Natural killer cell (primary cell): ENCODE measurements around the gene VEZF1. TPM values are rescaled to one million over a fixed set of nuclear protein-coding genes. Genes with fewer than 3 reads are reported as not detected.
A peak's percentile ranks its signal among the peaks of the same experiment; 100 is the strongest.

ENCODE experiments used
- ATAC-seq, 3 donors: fragments of 150-1000 bp in 2 of 3; fragments of 200-7000 bp in 1 of 3; cut with Tn5 transposase; 1 replicate in 1 of 3; 2 replicates in 2 of 3; pipeline ENCODE4 v1.10.0; 2021; ENCODE audit warnings: mild to moderate bottlenecking in 2 of 3, moderate library complexity in 2 of 3
- DNase-seq, 2 donors: peaks; one replicate each; pipeline versions ENCODE4 v3.0.0 to v3.0.0-alpha.2; 2013 to 2021; ENCODE audit warnings: mixed read lengths in 1 of 2
- H3K27ac ChIP-seq: one replicate; pipeline ENCODE4 v1.5.1; 2013; ENCODE audit warnings: mild to moderate bottlenecking, low read length
- H3K27me3 ChIP-seq: one replicate; pipeline ENCODE4 v1.6.1; 2013; ENCODE audit warnings: low read length; ENCODE audit not compliant: control insufficient read depth, insufficient read depth
- H3K36me3 ChIP-seq: one replicate; pipeline ENCODE4 v1.6.1; 2013; ENCODE audit warnings: low read length; ENCODE audit not compliant: control insufficient read depth, insufficient read depth
- H3K4me1 ChIP-seq: one replicate; pipeline ENCODE4 v1.6.1; 2013; ENCODE audit warnings: low read length; ENCODE audit not compliant: control insufficient read depth, insufficient read depth
- H3K4me3 ChIP-seq: one replicate; pipeline ENCODE4 v1.5.1; 2013; ENCODE audit warnings: low read length
- H3K9me3 ChIP-seq: one replicate; pipeline ENCODE4 v1.6.1; 2013; ENCODE audit warnings: low read length; ENCODE audit not compliant: control insufficient read depth, insufficient read depth
- H3K27ac Mint-ChIP-seq, 2 donors: one replicate each; pipeline ENCODE4 v1.8.0; 2022; ENCODE audit warnings: mild to moderate bottlenecking in 2 of 2, mixed read lengths in 2 of 2, moderate library complexity in 1 of 2
- H3K27me3 Mint-ChIP-seq, 2 donors: one replicate each; pipeline ENCODE4 v1.8.0; 2022; ENCODE audit warnings: low read depth in 2 of 2, mixed read lengths in 2 of 2
- H3K36me3 Mint-ChIP-seq: one replicate; pipeline ENCODE4 v1.8.0; 2022; ENCODE audit warnings: mixed read lengths
- H3K4me1 Mint-ChIP-seq, 2 donors: one replicate each; pipeline ENCODE4 v1.8.0; 2022; ENCODE audit warnings: mixed read lengths in 2 of 2
- H3K4me3 Mint-ChIP-seq: one replicate; pipeline ENCODE4 v1.8.0; 2022; ENCODE audit warnings: mild to moderate bottlenecking, moderate library complexity, mixed read lengths
- H3K9me3 Mint-ChIP-seq, 2 donors: one replicate each; pipeline ENCODE4 v1.8.0; 2022; ENCODE audit warnings: mixed read lengths in 2 of 2
- WGBS: methylation state at CpG from one replicate; pipeline ENCODE4 v1.1.7; 2013; ENCODE audit warnings: missing lambda C conversion rate; ENCODE audit not compliant: insufficient coverage; 5-methylcytosine and 5-hydroxymethylcytosine counted together
- intact Hi-C: fragments of 100-400 bp; cut with micrococcal nuclease; formaldehyde crosslinking; loops from one replicate; pipeline ENCODE4 v1.14.2; 2022
- total RNA-seq, 4 donors: library from RNA; stranded (reverse); fragments of 120-200 nt in 1 of 4; gene quantifications; one replicate each; pipeline versions ENCODE4 v1.2.3 to v1.2.4, GENCODE V29; 2013 to 2022
- TF ChIP-seq, protein P1 (sequence below): fragments of 200-600 bp; IDR thresholded peaks from one replicate; pipeline ENCODE4 v1.8.0; 2022; ENCODE audit warnings: antibody characterized with exemption

VEZF1 gene
- total RNA-seq, 3 donors from 2014 or later (not counting 1 experiment from before 2014, with no cell fraction given): 49.8 to 64.6 (median 63.4) TPM

DNA sequence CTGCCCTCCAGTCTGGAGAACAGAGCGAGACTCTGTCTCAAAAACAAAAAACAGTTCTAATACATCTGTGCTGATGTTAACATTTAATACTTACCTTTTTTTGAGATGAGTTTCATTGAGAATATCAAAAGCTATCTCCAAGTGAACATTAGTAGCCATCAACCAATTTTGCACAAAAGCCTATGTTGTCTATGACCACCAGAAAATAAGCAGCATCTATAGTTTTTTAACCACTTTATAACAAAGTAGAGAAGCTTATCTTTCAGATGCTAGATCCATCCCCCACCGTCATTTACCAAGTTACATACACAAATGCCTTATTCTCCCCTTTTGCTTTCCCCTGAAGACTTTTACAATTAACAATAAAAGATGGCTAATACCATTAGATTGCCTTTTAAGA lies 14.9 kb upstream of the VEZF1 start:
- Histone ChIP-seq H3K27ac (no peak overlapping the region), H3K9me3 (no peaks in the 10 kb centered on the region), H3K36me3 (peaks cover 58% of the 10 kb centered on the region), H3K4me1 (peaks cover 12% of the 10 kb centered on the region), H3K27me3 (no peaks in the 10 kb centered on the region), H3K4me3 (no peak overlapping the region)
- Mint-ChIP-seq H3K9me3 (no peaks in the 10 kb centered on the region), H3K27ac (peak overlapping the region; percentile 25 to 39), H3K36me3 (peaks cover 16% of the 10 kb centered on the region), H3K4me1 (peaks cover 49 to 50% of the 10 kb centered on the region in 2 donors), H3K4me3 (no peak overlapping the region), H3K27me3 (no peaks in the 10 kb centered on the region)
- DNase-seq: no peak
- WGBS: 100% methylated on average over 2 of the region's 2 CpGs
- intact Hi-C loops: loop anchor here (10.0 kb wide), 1 partner anchor 512 kb away; the partner anchor contains the start of gene MTMR4
- ATAC-seq: no peak
- TF ChIP-seq, protein P1, sequence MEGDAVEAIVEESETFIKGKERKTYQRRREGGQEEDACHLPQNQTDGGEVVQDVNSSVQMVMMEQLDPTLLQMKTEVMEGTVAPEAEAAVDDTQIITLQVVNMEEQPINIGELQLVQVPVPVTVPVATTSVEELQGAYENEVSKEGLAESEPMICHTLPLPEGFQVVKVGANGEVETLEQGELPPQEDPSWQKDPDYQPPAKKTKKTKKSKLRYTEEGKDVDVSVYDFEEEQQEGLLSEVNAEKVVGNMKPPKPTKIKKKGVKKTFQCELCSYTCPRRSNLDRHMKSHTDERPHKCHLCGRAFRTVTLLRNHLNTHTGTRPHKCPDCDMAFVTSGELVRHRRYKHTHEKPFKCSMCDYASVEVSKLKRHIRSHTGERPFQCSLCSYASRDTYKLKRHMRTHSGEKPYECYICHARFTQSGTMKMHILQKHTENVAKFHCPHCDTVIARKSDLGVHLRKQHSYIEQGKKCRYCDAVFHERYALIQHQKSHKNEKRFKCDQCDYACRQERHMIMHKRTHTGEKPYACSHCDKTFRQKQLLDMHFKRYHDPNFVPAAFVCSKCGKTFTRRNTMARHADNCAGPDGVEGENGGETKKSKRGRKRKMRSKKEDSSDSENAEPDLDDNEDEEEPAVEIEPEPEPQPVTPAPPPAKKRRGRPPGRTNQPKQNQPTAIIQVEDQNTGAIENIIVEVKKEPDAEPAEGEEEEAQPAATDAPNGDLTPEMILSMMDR: no peak

DNA sequence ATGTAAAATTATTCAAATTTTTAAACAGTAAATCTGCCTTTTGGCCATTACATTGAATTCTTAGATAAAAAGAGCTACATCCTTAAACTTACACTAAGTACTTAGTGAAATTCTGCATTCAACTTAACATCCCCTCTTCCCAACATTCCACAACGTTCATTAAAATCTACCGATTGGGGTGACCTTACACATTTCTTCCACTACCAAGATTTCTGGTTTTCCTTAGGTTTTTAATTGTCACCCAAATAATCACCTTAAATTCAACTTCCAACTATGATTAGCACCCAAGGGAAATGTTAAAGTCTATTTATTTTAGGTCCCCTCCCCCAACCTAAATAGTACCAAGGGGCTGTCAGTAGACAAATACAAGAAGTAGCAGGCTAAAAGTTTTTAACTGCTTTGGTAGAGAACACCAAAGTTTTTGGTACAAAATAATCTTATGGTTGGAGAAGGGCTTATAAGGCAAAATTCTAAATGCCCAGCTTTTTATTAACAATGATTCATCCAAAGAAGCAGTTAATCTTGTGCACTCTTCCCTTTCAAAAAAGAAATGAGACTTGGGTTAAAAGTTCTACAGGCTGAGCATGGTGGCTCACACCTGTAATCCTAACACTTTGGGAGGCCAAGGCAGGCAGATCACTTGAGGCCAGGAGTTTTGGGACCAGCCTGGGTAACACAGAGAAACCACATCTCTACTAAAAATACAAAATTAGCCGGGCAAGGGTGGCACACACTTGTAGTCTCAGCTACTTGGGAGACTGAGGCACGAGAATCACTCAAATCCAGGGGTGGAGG lies 14.3 kb upstream of the VEZF1 start:
- TF ChIP-seq, protein P1: no peak
- no peaks in the 10 kb centered on the region for H3K27me3 Mint-ChIP-seq
- Histone ChIP-seq H3K27me3 (no peaks in the 10 kb centered on the region), H3K9me3 (no peaks in the 10 kb centered on the region), H3K36me3 (peaks cover 61% of the 10 kb centered on the region), H3K27ac (no peak overlapping the region), H3K4me3 (no peak overlapping the region), H3K4me1 (peaks cover 9% of the 10 kb centered on the region)
- no peaks in the 10 kb centered on the region for H3K9me3 Mint-ChIP-seq
- intact Hi-C loops: loop anchor here (10.0 kb wide), 1 partner anchor 512 kb away; the partner anchor contains the start of gene MTMR4
- H3K4me3 Mint-ChIP-seq: no peak overlapping the region
- ATAC-seq (no peak), DNase-seq (no peak)
- H3K4me1 Mint-ChIP-seq: peaks cover 43 to 44% of the 10 kb centered on the region in 2 donors
- peaks cover 16% of the 10 kb centered on the region for H3K36me3 Mint-ChIP-seq
- peak overlapping the region; percentile 25 to 39 for H3K27ac Mint-ChIP-seq
- 78% methylated on average over 4 of the region's 4 CpGs for WGBS

DNA sequence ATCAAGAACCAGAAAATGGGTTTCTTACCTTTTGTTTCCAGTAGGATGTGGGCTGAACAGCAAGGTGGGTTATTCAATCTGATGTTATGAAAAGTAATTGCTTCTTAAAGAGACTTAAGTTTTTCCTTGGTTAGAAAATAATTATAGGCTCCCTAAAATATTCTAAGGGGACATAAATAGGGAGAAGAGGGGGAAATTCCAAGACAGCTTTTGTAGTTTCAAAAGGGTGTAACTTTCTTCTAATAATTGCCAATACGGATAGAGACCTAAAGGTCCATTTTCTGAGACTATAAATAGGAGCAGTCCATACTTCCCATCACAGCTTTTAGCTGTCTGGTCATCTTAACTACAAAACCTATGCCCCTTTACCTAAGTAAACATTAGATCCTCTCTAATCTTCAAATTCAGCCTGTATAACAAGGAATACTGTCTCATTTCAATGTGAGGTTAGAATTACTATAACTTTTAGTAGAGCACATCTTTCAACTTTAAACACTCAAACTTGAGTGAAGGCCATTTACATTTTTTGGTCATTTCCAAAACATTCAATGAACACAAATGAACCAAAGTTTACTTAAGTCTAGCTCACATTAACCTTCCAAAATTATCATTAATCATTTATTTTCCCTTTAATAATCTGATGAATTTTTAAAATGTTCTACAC lies 13.5 kb upstream of the VEZF1 start:
- Mint-ChIP-seq H3K4me1 (peaks cover 36 to 37% of the 10 kb centered on the region in 2 donors), H3K9me3 (no peaks in the 10 kb centered on the region), H3K36me3 (peaks cover 16% of the 10 kb centered on the region), H3K4me3 (no peak overlapping the region), H3K27me3 (no peaks in the 10 kb centered on the region), H3K27ac (peak overlapping the region; percentile 25 to 39)
- H3K27me3 ChIP-seq: no peaks in the 10 kb centered on the region
- TF ChIP-seq, protein P1: no peak
- H3K36me3 ChIP-seq: peaks cover 68% of the 10 kb centered on the region
- no peaks in the 10 kb centered on the region for H3K9me3 ChIP-seq
- intact Hi-C loops: loop anchor here (10.0 kb wide), 1 partner anchor 513 kb away; the partner anchor contains the start of gene MTMR4
- DNase-seq: no peak
- WGBS: 100% methylated on average over 1 of the region's 1 CpG
- H3K27ac ChIP-seq: no peak overlapping the region
- no peak overlapping the region for H3K4me3 ChIP-seq
- H3K4me1 ChIP-seq: peaks cover 9% of the 10 kb centered on the region
- ATAC-seq: no peak
